Measurements from ENCODE around the gene WFDC1.

The WFDC1 gene

GRCh38 chr16:84327926-84328505 is 33.3 kb downstream of the WFDC1 start:
- Histone ChIP-seq H3K4me1 (ENCODE audit: insufficient read depth, low read length, poor library complexity, severe bottlenecking) (no peaks in the 10 kb centered on the region), H3K4me3 (ENCODE audit: low read length, poor library complexity, severe bottlenecking) (no peak overlapping the region), H3K9ac (ENCODE audit: low read depth, low read length, poor library complexity, severe bottlenecking) (no peak overlapping the region), H4K20me1 (ENCODE audit: insufficient read depth, low read length, poor library complexity, severe bottlenecking) (no peaks in the 10 kb centered on the region), H3K9me2 (replicated peaks; ENCODE audit: low read depth, low read length) (no peaks in the 10 kb centered on the region), H3F3A (ENCODE audit: low read depth) (no peaks in the 10 kb centered on the region), H3K27me3 (ENCODE audit: insufficient read depth, low read length, poor library complexity, severe bottlenecking) (no peaks in the 10 kb centered on the region), H3K4me2 (ENCODE audit: low read depth, low read length, poor library complexity, severe bottlenecking) (no peak overlapping the region), H3K36me3 (ENCODE audit: insufficient read depth, low read length) (no peaks in the 10 kb centered on the region), H3K79me2 (ENCODE audit: insufficient read depth, low read length) (no peaks in the 10 kb centered on the region), H2AFZ (ENCODE audit: low read length) (no peak overlapping the region), H3K9me3 (ENCODE audit: insufficient read depth, low read depth, low read length) (no peaks in the 10 kb centered on the region)
- TF ChIP-seq EZH2phosphoT487 (IDR thresholded peaks at IDR 0.05; ENCODE audit: borderline replicate concordance) = no peak
- TF ChIP-seq CTCF (conservative IDR thresholded peaks at IDR 0.05; ENCODE audit: low read length) = no peak

- Histone ChIP-seq H3K27me3 (ENCODE audit: insufficient read depth, low read length, poor library complexity, severe bottlenecking) (no peaks in the 10 kb centered on the region), H3F3A (ENCODE audit: low read depth) (no peaks in the 10 kb centered on the region), H4K20me1 (ENCODE audit: insufficient read depth, low read length, poor library complexity, severe bottlenecking) (no peaks in the 10 kb centered on the region), H3K9ac (ENCODE audit: low read depth, low read length, poor library complexity, severe bottlenecking) (no peak overlapping the region), H3K79me2 (ENCODE audit: insufficient read depth, low read length) (no peaks in the 10 kb centered on the region), H3K4me2 (ENCODE audit: low read depth, low read length, poor library complexity, severe bottlenecking) (no peak overlapping the region), H2AFZ (ENCODE audit: low read length) (no peak overlapping the region), H3K9me2 (replicated peaks; ENCODE audit: low read depth, low read length) (no peaks in the 10 kb centered on the region), H3K36me3 (ENCODE audit: insufficient read depth, low read length) (no peaks in the 10 kb centered on the region), H3K4me1 (ENCODE audit: insufficient read depth, low read length, poor library complexity, severe bottlenecking) (no peaks in the 10 kb centered on the region), H3K4me3 (ENCODE audit: low read length, poor library complexity, severe bottlenecking) (no peak overlapping the region), H3K9me3 (ENCODE audit: insufficient read depth, low read depth, low read length) (no peaks in the 10 kb centered on the region)
- TF ChIP-seq CTCF (conservative IDR thresholded peaks at IDR 0.05; ENCODE audit: low read length) = no peak
- TF ChIP-seq EZH2phosphoT487 (IDR thresholded peaks at IDR 0.05; ENCODE audit: borderline replicate concordance) = no peak
Observed at GRCh38 chr16:84329016-84329415, 34.3 kb downstream of the WFDC1 start.

GRCh38 chr16:84329843-84330684 is 35.4 kb downstream of the WFDC1 start:
- Histone ChIP-seq H3K9me3 (ENCODE audit: insufficient read depth, low read depth, low read length) (no peaks in the 10 kb centered on the region), H3K9ac (ENCODE audit: low read depth, low read length, poor library complexity, severe bottlenecking) (no peak overlapping the region), H3F3A (ENCODE audit: low read depth) (no peaks in the 10 kb centered on the region), H3K27me3 (ENCODE audit: insufficient read depth, low read length, poor library complexity, severe bottlenecking) (no peaks in the 10 kb centered on the region), H2AFZ (ENCODE audit: low read length) (no peak overlapping the region), H4K20me1 (ENCODE audit: insufficient read depth, low read length, poor library complexity, severe bottlenecking) (no peaks in the 10 kb centered on the region), H3K9me2 (replicated peaks; ENCODE audit: low read depth, low read length) (no peaks in the 10 kb centered on the region), H3K79me2 (ENCODE audit: insufficient read depth, low read length) (no peaks in the 10 kb centered on the region), H3K4me1 (ENCODE audit: insufficient read depth, low read length, poor library complexity, severe bottlenecking) (no peaks in the 10 kb centered on the region), H3K4me3 (ENCODE audit: low read length, poor library complexity, severe bottlenecking) (no peak overlapping the region), H3K4me2 (ENCODE audit: low read depth, low read length, poor library complexity, severe bottlenecking) (no peak overlapping the region), H3K36me3 (ENCODE audit: insufficient read depth, low read length) (no peaks in the 10 kb centered on the region)
- TF ChIP-seq CTCF (conservative IDR thresholded peaks at IDR 0.05; ENCODE audit: low read length) (no peak), EZH2phosphoT487 (IDR thresholded peaks at IDR 0.05; ENCODE audit: borderline replicate concordance) (no peak)
